HepG2 (cell line): ENCODE data around the gene MSANTD2. TPM values are rescaled to one million over a fixed set of nuclear protein-coding genes. Genes with fewer than 3 reads are reported as not detected.

Experiments used
- ATAC-seq: fragments of 200-7000 bp; cut with Tn5 transposase; 3 replicates; pipeline ENCODE4 v1.9.1; 2020; ENCODE audit warnings: mild to moderate bottlenecking, moderate library complexity
- BruUV-seq: library from RNA; stranded (reverse); fragments of 400-500 nt; replicated peaks from 2 replicates; lab custom pipeline; 2021; lab: Mats Ljungman, UMichigan
- CTCF ChIA-PET: fragments of 300-600 bp; formaldehyde crosslinking; extraction: SDS; loops from one replicate; lab custom pipeline; 2021; ENCODE audit warnings: low total read pairs, inconsistent platforms, low intra/inter-chr PET ratio; lab: Yijun Ruan, JAX
- POLR2A ChIA-PET: fragments of 350-600 bp; sonication (Branson Sonifier 250); formaldehyde crosslinking; loops from one replicate; lab custom pipeline; 2020; ENCODE audit warnings: antibody characterized with exemption, inconsistent platforms; lab: Yijun Ruan, JAX
- DNase-seq: peaks from one replicate; pipeline ENCODE4 v3.0.0-alpha.2; 2015; ENCODE audit warnings: low spot score
- FAIRE-seq: peaks from 3 replicates; lab custom pipeline; 2011; peaks lifted over from hg19 to GRCh38; lab: Jason Lieb, UNC
- H2AFZ ChIP-seq: one replicate; pipeline ENCODE4 v1.6.1; 2011; ENCODE audit warnings: low read length, inconsistent platforms
- H3K27ac ChIP-seq: fragments of 300-600 bp; 3 replicates; pipeline ENCODE4 v1.8.0; 2011; ENCODE audit warnings: mixed run types, mild to moderate bottlenecking, mixed read lengths, low read length, inconsistent platforms; ENCODE audit not compliant: insufficient read depth; ENCODE audit errors: extremely low read length
- H3K27me3 ChIP-seq, 2 experiments: fragments of 200-600 bp in 1 of 2; 2 replicates in 1 of 2; 3 replicates in 1 of 2; pipeline versions ENCODE4 v1.6.0 to v1.8.0; 2011; ENCODE audit warnings: low read length in 2 of 2, mild to moderate bottlenecking in 2 of 2, moderate library complexity in 2 of 2, inconsistent platforms in 1 of 2; ENCODE audit not compliant: insufficient read depth in 2 of 2, control insufficient read depth in 1 of 2
- H3K36me3 ChIP-seq, 2 experiments: fragments of 200-600 bp in 1 of 2; replicated peaks in 1 of 2; 2 replicates in 1 of 2; 3 replicates in 1 of 2; pipeline versions ENCODE4 v1.5.1 to v1.8.0; 2011; ENCODE audit warnings: low read length in 2 of 2, inconsistent platforms in 1 of 2; ENCODE audit not compliant: insufficient read depth in 2 of 2, control insufficient read depth in 1 of 2
- H3K4me1 ChIP-seq: 2 replicates; pipeline ENCODE4 v1.5.1; 2012; ENCODE audit warnings: low read length, inconsistent platforms; ENCODE audit not compliant: insufficient read depth
- H3K4me2 ChIP-seq: 2 replicates; pipeline ENCODE4 v1.6.0; 2011; ENCODE audit warnings: low read depth, low read length, inconsistent platforms
- H3K4me3 ChIP-seq, 3 experiments: fragments of 200-600 bp in 1 of 3; sonication (generic), shearing (Covaris generic) in 1 of 3; replicated peaks in 1 of 3; 2 replicates each; pipeline ENCODE4 v1.5.1; 2011 to 2016; ENCODE audit warnings: low read length in 3 of 3, inconsistent platforms in 2 of 3, low read depth in 2 of 3, mild to moderate bottlenecking in 2 of 3, control low read depth in 1 of 3, mixed read lengths in 1 of 3; ENCODE audit not compliant: insufficient read depth in 1 of 3
- H3K79me2 ChIP-seq: one replicate; pipeline ENCODE4 v1.6.1; 2011; ENCODE audit warnings: low read length, inconsistent platforms; ENCODE audit not compliant: insufficient read depth
- H3K9ac ChIP-seq: 2 replicates; pipeline ENCODE4 v1.6.0; 2011; ENCODE audit warnings: mild to moderate bottlenecking, low read depth, low read length, inconsistent platforms; ENCODE audit not compliant: insufficient read depth
- H3K9me3 ChIP-seq: 2 replicates; pipeline ENCODE4 v1.5.1; 2012; ENCODE audit warnings: mild to moderate bottlenecking, low read length
- H4K20me1 ChIP-seq: 2 replicates; pipeline ENCODE4 v1.6.0; 2011; ENCODE audit warnings: inconsistent platforms, mild to moderate bottlenecking, low read length, moderate library complexity; ENCODE audit not compliant: insufficient read depth
- ATAD3A ChIP-seq: sonication (generic); formaldehyde crosslinking; IDR thresholded peaks from 2 replicates; pipeline ENCODE4 v1.4.0; 2020; ENCODE audit warnings: missing genetic modification reagents
- MED13 ChIP-seq: sonication (generic); formaldehyde crosslinking; IDR thresholded peaks from 2 replicates; pipeline ENCODE4 v1.5.0; 2020; ENCODE audit warnings: missing genetic modification reagents
- RAD21 ChIP-seq: fragments of 450-650 bp; formaldehyde crosslinking; IDR thresholded peaks from 2 replicates; pipeline ENCODE4 v1.5.0; 2020; ENCODE audit warnings: mild to moderate bottlenecking
- REST ChIP-seq, 2 experiments: IDR thresholded peaks; 2 replicates each; pipeline ENCODE4 v1.6.1; 2011 to 2012; ENCODE audit warnings: low read length in 2 of 2, borderline replicate concordance in 1 of 2, low read depth in 1 of 2, mild to moderate bottlenecking in 1 of 2, moderate library complexity in 1 of 2
- SCMH1 ChIP-seq: sonication (generic); formaldehyde crosslinking; IDR thresholded peaks from 2 replicates; pipeline ENCODE4 v1.9.0; 2021; ENCODE audit warnings: missing genetic modification reagents, mild to moderate bottlenecking, borderline replicate concordance
- SYNCRIP ChIP-seq: fragments of 200-400 bp; formaldehyde crosslinking; IDR thresholded peaks from 2 replicates; pipeline ENCODE4 v1.6.1; 2018; ENCODE audit warnings: mild to moderate bottlenecking, low read depth, low read length; ENCODE audit not compliant: insufficient read depth
- ZBTB46 ChIP-seq: sonication (generic); formaldehyde crosslinking; IDR thresholded peaks from 2 replicates; pipeline ENCODE4 v1.4.0; 2020; ENCODE audit warnings: mild to moderate bottlenecking, missing genetic modification reagents, borderline replicate concordance
- ZNF275 ChIP-seq: sonication (generic); formaldehyde crosslinking; IDR thresholded peaks from 2 replicates; pipeline ENCODE4 v1.8.0; 2022; ENCODE audit warnings: missing genetic modification reagents, mild to moderate bottlenecking, inconsistent platforms, borderline replicate concordance
- WGBS: methylation state at CpG from one replicate; pipeline ENCODE4 v1.1.6; 2017; ENCODE audit warnings: low lambda C conversion rate; 5-methylcytosine and 5-hydroxymethylcytosine counted together
- in situ Hi-C: cut with HindIII; loops from 2 replicates; pipeline ENCODE4 v1.10.0; 2017; ENCODE audit warnings: low pct_unique_long_range_greater_than_20kb; ENCODE audit not compliant: extremely low pct_ligation_motif_present
- intact Hi-C: fragments of 100-400 bp; cut with micrococcal nuclease; formaldehyde crosslinking; loops from one replicate; pipeline ENCODE4 v1.10.0; 2022; ENCODE audit not compliant: unreplicated experiment
- polyA plus RNA-seq, 8 experiments: library from polyadenylated mRNA; depleted of rRNA in 3 of 8; stranded (reverse) in 7 of 8; unstranded in 1 of 8; fragments of >200 nt; fragmentation: Illumina TruSeq in 4 of 8; extraction: Trizol in 4 of 8; gene quantifications; 2 replicates each; pipeline versions ENCODE4 v1.2.1 to v1.2.3, GENCODE V29; 2011 to 2016; ENCODE audit warnings: low read depth in 4 of 8, missing spikeins in 1 of 8, mixed read lengths in 1 of 8; ENCODE audit not compliant: insufficient read depth in 1 of 8
- total RNA-seq, 5 experiments: library from RNA; depleted of rRNA; stranded (reverse); fragments of >200 nt; fragmentation: Illumina TruSeq; extraction: Trizol; gene quantifications; 2 replicates each; pipeline ENCODE4 v1.2.3, GENCODE V29; 2016; ENCODE audit warnings: low read depth in 1 of 5
- TF ChIP-seq, protein P1 (sequence below): sonication (generic); IDR thresholded peaks from 2 replicates; pipeline ENCODE4 v1.6.1; 2016; ENCODE audit warnings: low read depth, borderline replicate concordance

The MSANTD2 gene
- total and polyA plus RNA-seq, 2 of the 13 experiments (the other 11 are each of a cell fraction or from before 2014, with no cell fraction given): 8.7 to 10.1 TPM

DNA sequence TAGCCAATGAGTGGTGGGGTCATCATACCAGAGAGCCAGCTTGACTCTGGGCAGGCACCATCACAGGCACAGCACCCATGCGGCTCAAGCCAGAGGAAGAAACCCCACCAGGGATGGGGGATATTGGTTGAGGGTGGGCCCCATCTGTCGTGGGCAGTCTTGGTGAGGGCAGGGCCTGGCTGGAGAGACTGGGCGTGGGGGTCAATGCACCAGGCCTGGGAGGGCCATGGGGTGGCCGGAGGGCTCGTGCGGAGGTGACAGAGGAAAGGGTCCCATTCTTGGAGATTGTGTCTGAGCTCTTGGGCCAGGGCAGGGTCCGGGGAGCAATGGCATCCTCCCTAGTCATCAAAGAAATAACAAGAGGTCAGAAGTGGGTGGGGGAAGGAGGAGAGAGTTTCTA is 46.6 kb downstream of the MSANTD2 start:
- Histone ChIP-seq H3K4me3 (no peak overlapping the region), H3K27ac (no peak overlapping the region), H3K27me3 (peaks cover 0 to 38% of the 10 kb centered on the region in 2 experiments; a peak in 4 of 5 replicates), H3K4me2 (no peak overlapping the region), H3K9me3 (no peaks in the 10 kb centered on the region), H4K20me1 (no peaks in the 10 kb centered on the region), H2AFZ (no peak overlapping the region), H3K79me2 (no peaks in the 10 kb centered on the region), H3K9ac (no peak overlapping the region), H3K36me3 (no peaks in the 10 kb centered on the region), H3K4me1 (peaks cover 59% of the 10 kb centered on the region)
- ChIA-PET CTCF (no interaction called here), POLR2A (no interaction called here)
- TF ChIP-seq SCMH1 (CRISPR knock-in tag) (no peak), RAD21 (CRISPR knock-in tag) (no peak), MED13 (CRISPR knock-in tag) (no peak), ZNF275 (CRISPR knock-in tag) (no peak), ATAD3A (CRISPR knock-in tag) (no peak), ZBTB46 (CRISPR knock-in tag) (no peak), REST (IDR thresholded peaks at IDR 0.05; ENCODE audit: borderline replicate concordance in 1 of 2, low read depth in 1 of 2, low read length in 2 of 2) (no peak), SYNCRIP (no peak)
- TF ChIP-seq, protein P1, sequence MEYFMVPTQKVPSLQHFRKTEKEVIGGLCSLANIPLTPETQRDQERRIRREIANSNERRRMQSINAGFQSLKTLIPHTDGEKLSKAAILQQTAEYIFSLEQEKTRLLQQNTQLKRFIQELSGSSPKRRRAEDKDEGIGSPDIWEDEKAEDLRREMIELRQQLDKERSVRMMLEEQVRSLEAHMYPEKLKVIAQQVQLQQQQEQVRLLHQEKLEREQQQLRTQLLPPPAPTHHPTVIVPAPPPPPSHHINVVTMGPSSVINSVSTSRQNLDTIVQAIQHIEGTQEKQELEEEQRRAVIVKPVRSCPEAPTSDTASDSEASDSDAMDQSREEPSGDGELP: no peak
- no TSS peak for BruUV-seq
- DNase-seq (no peak), ATAC-seq (no peak), FAIRE-seq (no peak)
- in situ Hi-C loops: no loop called here
- intact Hi-C loops: no loop called here
- WGBS: 84% methylated on average over 7 of the region's 7 CpGs
